GM10266 (cell line): ENCODE results near the gene OR6X1.

Experiments used
- DNase-seq: peaks from one replicate; pipeline ENCODE4 v3.0.0; 2012; ENCODE audit errors: extremely low spot score
- CTCF ChIP-seq: IDR thresholded peaks from 2 replicates; pipeline ENCODE4 v1.5.1; 2012; ENCODE audit warnings: mild to moderate bottlenecking, low read depth; ENCODE audit not compliant: control insufficient read depth, insufficient read depth; ENCODE audit errors: missing control alignments

Gene OR6X1

GRCh38 chr11:123773026-123773425 is 18.7 kb upstream of the OR6X1 start:
- no peak for TF ChIP-seq CTCF
- no peak for DNase-seq

GRCh38 chr11:123771664-123772063 is 17.3 kb upstream of the OR6X1 start:
- no peak for DNase-seq
- TF ChIP-seq CTCF, result no peak

GRCh38 chr11:123770712-123771111 is 16.4 kb upstream of the OR6X1 start:
- TF ChIP-seq CTCF, result no peak
- no peak for DNase-seq

- no peak for DNase-seq
- no peak for TF ChIP-seq CTCF
Measured at GRCh38 chr11:123765601-123766000, 11.3 kb upstream of the OR6X1 start.

GRCh38 chr11:123762422-123762821 is 8.1 kb upstream of the OR6X1 start:
- no peak for TF ChIP-seq CTCF
- DNase-seq, result no peak

GRCh38 chr11:123760894-123761293 is 6.6 kb upstream of the OR6X1 start:
- DNase-seq, result peak; percentile 53

GRCh38 chr11:123757976-123758375 is 3.7 kb upstream of the OR6X1 start:
- no peak for DNase-seq
- no peak for TF ChIP-seq CTCF

More at GRCh38 chr11:123760894-123761293, 6.6 kb upstream of the OR6X1 start:
- no peak for TF ChIP-seq CTCF
